ENCODE measurements around the gene MICA. TPM values are rescaled to one million over a fixed set of nuclear protein-coding genes. Genes with fewer than 3 reads are reported as not detected.

Gene MICA
- total and polyA plus RNA-seq, 9 of the 15 experiments (the other 6 are each of a cell fraction or from before 2014, with no cell fraction given) = 11.8 to 24.6 (median 16.7) TPM

- POLR2A ChIA-PET = interaction anchor here (1.4 kb wide), 1 partner anchor 44 kb away, joined by 3 read pairs; no protein-coding TSS in a partner anchor
- Histone ChIP-seq H3K27ac (ENCODE audit: extremely low read depth, low read depth, low read length) (no peak overlapping the region), H3K9me1 (ENCODE audit: control insufficient read depth, insufficient read depth, low read length) (no peaks in the 10 kb centered on the region), H3K27me3 (ENCODE audit: control insufficient read depth in 2 of 2, insufficient read depth in 2 of 2, low read length in 2 of 2) (no peaks in the 10 kb centered on the region), H3K9ac (ENCODE audit: insufficient read depth in 1 of 2, low read depth in 2 of 2, low read length in 2 of 2) (no peak overlapping the region), H3K36me3 (ENCODE audit: control insufficient read depth, insufficient read depth, low read length) (peaks cover 3% of the 10 kb centered on the region; the same call in 1 of the 3 replicates), H4K20me1 (replicated peaks; ENCODE audit: control insufficient read depth, insufficient read depth, low read length) (no peaks in the 10 kb centered on the region), H3K4me3 (no peak overlapping the region), H2AFZ (ENCODE audit: low read depth, low read length) (no peak overlapping the region), H3K4me2 (ENCODE audit: insufficient read depth, low read length) (no peak overlapping the region), H3K9me3 (replicated peaks; ENCODE audit: control insufficient read depth, insufficient read depth, low read depth, low read length) (no peaks in the 10 kb centered on the region), H3K4me1 (replicated peaks in 1 of 2; ENCODE audit: control insufficient read depth in 2 of 2, insufficient read depth in 2 of 2, low read length in 2 of 2) (peaks cover 28 to 41% of the 10 kb centered on the region in 2 experiments), H3K79me2 (ENCODE audit: control insufficient read depth, insufficient read depth, low read length) (peaks cover 27% of the 10 kb centered on the region)
- TF ChIP-seq CBX3 (IDR thresholded peaks at IDR 0.05; ENCODE audit: borderline replicate concordance in 1 of 2, low read length in 2 of 2) = 0 out of 3 replicates have a peak, but pooled peaks of 1 of the 2 experiments have one; percentile 48
- no peak for TF ChIP-seq BCOR (IDR thresholded peaks at IDR 0.05)
- TF ChIP-seq, protein P1, sequence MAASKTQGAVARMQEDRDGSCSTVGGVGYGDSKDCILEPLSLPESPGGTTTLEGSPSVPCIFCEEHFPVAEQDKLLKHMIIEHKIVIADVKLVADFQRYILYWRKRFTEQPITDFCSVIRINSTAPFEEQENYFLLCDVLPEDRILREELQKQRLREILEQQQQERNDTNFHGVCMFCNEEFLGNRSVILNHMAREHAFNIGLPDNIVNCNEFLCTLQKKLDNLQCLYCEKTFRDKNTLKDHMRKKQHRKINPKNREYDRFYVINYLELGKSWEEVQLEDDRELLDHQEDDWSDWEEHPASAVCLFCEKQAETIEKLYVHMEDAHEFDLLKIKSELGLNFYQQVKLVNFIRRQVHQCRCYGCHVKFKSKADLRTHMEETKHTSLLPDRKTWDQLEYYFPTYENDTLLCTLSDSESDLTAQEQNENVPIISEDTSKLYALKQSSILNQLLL (CRISPR knock-in tag; IDR thresholded peaks at IDR 0.05; ENCODE audit: borderline replicate concordance) = no peak
- TF ChIP-seq TRIM24 (IDR thresholded peaks at IDR 0.05) = no peak
- no peak for TF ChIP-seq ZKSCAN3 (CRISPR knock-in tag; IDR thresholded peaks at IDR 0.05)
- TF ChIP-seq, protein P2, sequence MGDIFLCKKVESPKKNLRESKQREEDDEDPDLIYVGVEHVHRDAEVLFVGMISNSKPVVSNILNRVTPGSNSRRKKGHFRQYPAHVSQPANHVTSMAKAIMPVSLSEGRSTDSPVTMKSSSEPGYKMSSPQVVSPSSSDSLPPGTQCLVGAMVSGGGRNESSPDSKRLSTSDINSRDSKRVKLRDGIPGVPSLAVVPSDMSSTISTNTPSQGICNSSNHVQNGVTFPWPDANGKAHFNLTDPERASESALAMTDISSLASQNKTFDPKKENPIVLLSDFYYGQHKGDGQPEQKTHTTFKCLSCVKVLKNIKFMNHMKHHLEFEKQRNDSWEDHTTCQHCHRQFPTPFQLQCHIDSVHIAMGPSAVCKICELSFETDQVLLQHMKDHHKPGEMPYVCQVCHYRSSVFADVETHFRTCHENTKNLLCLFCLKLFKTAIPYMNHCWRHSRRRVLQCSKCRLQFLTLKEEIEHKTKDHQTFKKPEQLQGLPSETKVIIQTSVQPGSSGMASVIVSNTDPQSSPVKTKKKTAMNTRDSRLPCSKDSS (IDR thresholded peaks at IDR 0.05; ENCODE audit: low read depth, partially characterized antibody) = peak; percentile 16
- TF ChIP-seq FOXA3 (CRISPR knock-in tag; conservative IDR thresholded peaks at IDR 0.05 in 1 of 2, IDR thresholded peaks at IDR 0.05 in 1 of 2) = peak; percentile 50 to 63; a peak in 2 of 4 replicates
- TF ChIP-seq KDM1A (IDR thresholded peaks at IDR 0.05) = 0 out of 4 replicates have a peak, but pooled peaks of 1 of the 2 experiments have one; percentile 30
- TF ChIP-seq ARID3B (CRISPR knock-in tag; IDR thresholded peaks at IDR 0.05; ENCODE audit: borderline replicate concordance) = no peak
- TF ChIP-seq MAZ (CRISPR knock-in tag; conservative IDR thresholded peaks at IDR 0.05 in 1 of 2, IDR thresholded peaks at IDR 0.05 in 1 of 2) = no peak
- TF ChIP-seq ZNF133 (CRISPR knock-in tag; IDR thresholded peaks at IDR 0.05) = no peak
- no peak for TF ChIP-seq DMBX1 (CRISPR knock-in tag; IDR thresholded peaks at IDR 0.05; ENCODE audit: borderline replicate concordance)
- intact Hi-C loops (cut with micrococcal nuclease) = loop anchor here (2.0 to 5.0 kb wide), 3 partner anchors 87 to 199 kb away; partner anchors contain the start of gene DDX39B
- FAIRE-seq = no peak
- BruUV-seq (replicated peaks) = no TSS peak
- WGBS (ENCODE audit: insufficient coverage, low coverage, missing lambda C conversion rate) = 82% methylated on average over 10 of the region's 10 CpGs
- ATAC-seq = no peak
- in situ Hi-C loops (cut with MboI) = no loop called here
- DNase-seq (ENCODE audit: extremely low read depth in 1 of 4, low spot score in 3 of 4) = no peak
- CTCF ChIA-PET (ENCODE audit: low intra/inter-chr PET ratio) = interaction anchor here (5.5 kb wide), 1 partner anchor 45 kb away, joined by 68 read pairs; no protein-coding TSS in a partner anchor
These were observed 5.4 kb upstream of the MICA start for GRCh38 chr6:31397901-31398525.
